GM23338 (cell line): Measurements from ENCODE around the gene DENND5B. TPM values are rescaled to one million over a fixed set of nuclear protein-coding genes. Genes with fewer than 3 reads are reported as not detected.

Experiments used
- ATAC-seq: fragments of 200-7000 bp; cut with Tn5 transposase; 3 replicates; pipeline ENCODE4 v1.9.1; 2020
- DNase-seq: peaks from one replicate; pipeline ENCODE4 v3.0.0-alpha.2; 2015; ENCODE audit warnings: low spot score
- H2AFZ ChIP-seq: fragments of 200-600 bp; sonication (generic); 2 replicates; pipeline ENCODE4 v1.8.0; 2016; ENCODE audit warnings: antibody characterized with exemption, mild to moderate bottlenecking, moderate library complexity
- H3F3A ChIP-seq: fragments of 200-600 bp; sonication (generic); replicated peaks from 2 replicates; pipeline ENCODE4 v1.8.0; 2017; ENCODE audit warnings: antibody characterized with exemption, mixed run types, low read depth
- H3K27ac ChIP-seq: fragments of 200-600 bp; sonication (generic); 2 replicates; pipeline ENCODE4 v1.6.1; 2016; ENCODE audit warnings: low read depth
- H3K27me3 ChIP-seq: fragments of 200-600 bp; sonication (generic); 2 replicates; pipeline ENCODE4 v1.8.0; 2016; ENCODE audit warnings: mild to moderate bottlenecking, mixed run types, moderate library complexity; ENCODE audit not compliant: insufficient read depth
- H3K36me3 ChIP-seq: fragments of 200-600 bp; sonication (generic); 2 replicates; pipeline ENCODE4 v1.8.0; 2016; ENCODE audit warnings: mild to moderate bottlenecking; ENCODE audit not compliant: insufficient read depth
- H3K4me1 ChIP-seq: fragments of 200-600 bp; sonication (generic); 2 replicates; pipeline ENCODE4 v1.8.0; 2016; ENCODE audit warnings: mild to moderate bottlenecking, moderate library complexity; ENCODE audit not compliant: insufficient read depth
- H3K4me2 ChIP-seq: fragments of 200-600 bp; sonication (generic); 2 replicates; pipeline ENCODE4 v1.7.1; 2017; ENCODE audit warnings: mixed run types
- H3K4me3 ChIP-seq: fragments of 200-600 bp; sonication (generic); 2 replicates; pipeline ENCODE4 v1.6.1; 2016; ENCODE audit warnings: mixed run types
- H3K79me2 ChIP-seq: fragments of 200-600 bp; sonication (generic); replicated peaks from 2 replicates; pipeline ENCODE4 v1.8.0; 2017; ENCODE audit warnings: mild to moderate bottlenecking; ENCODE audit not compliant: insufficient read depth
- H3K9me2 ChIP-seq: fragments of 200-600 bp; sonication (generic); 2 replicates; pipeline ENCODE4 v1.8.0; 2017; ENCODE audit not compliant: insufficient read depth
- H4K20me1 ChIP-seq: fragments of 200-600 bp; sonication (generic); replicated peaks from 2 replicates; pipeline ENCODE4 v1.8.0; 2017; ENCODE audit warnings: mild to moderate bottlenecking; ENCODE audit not compliant: insufficient read depth
- H3K27ac Mint-ChIP-seq: 2 replicates; pipeline ENCODE4 v1.8.0; 2020; ENCODE audit warnings: inconsistent platforms, mild to moderate bottlenecking, moderate library complexity, mixed read lengths
- H3K27me3 Mint-ChIP-seq: 3 replicates; pipeline ENCODE4 v1.8.0; 2022; ENCODE audit warnings: low read depth, mild to moderate bottlenecking, moderate library complexity, mixed read lengths, inconsistent platforms; ENCODE audit not compliant: insufficient read depth, poor library complexity
- H3K36me3 Mint-ChIP-seq: 3 replicates; pipeline ENCODE4 v1.8.0; 2021; ENCODE audit warnings: low read depth, mild to moderate bottlenecking, inconsistent platforms, moderate library complexity, mixed read lengths
- H3K4me1 Mint-ChIP-seq: 3 replicates; pipeline ENCODE4 v1.8.0; 2020; ENCODE audit warnings: mild to moderate bottlenecking, inconsistent platforms, mixed read lengths
- H3K4me3 Mint-ChIP-seq: 3 replicates; pipeline ENCODE4 v1.8.0; 2021; ENCODE audit warnings: moderate library complexity, mild to moderate bottlenecking, inconsistent platforms, mixed read lengths
- H3K9me3 Mint-ChIP-seq: 3 replicates; pipeline ENCODE4 v1.8.0; 2020; ENCODE audit warnings: moderate library complexity, mild to moderate bottlenecking, inconsistent platforms, mixed read lengths
- CREB1 ChIP-seq: fragments of 250-450 bp; sonication (Bioruptor Pico); IDR thresholded peaks from 2 replicates; pipeline ENCODE4 v1.5.0; 2020; ENCODE audit warnings: low read depth, mild to moderate bottlenecking, moderate library complexity
- EZH2 ChIP-seq: fragments of 200-600 bp; sonication (generic); IDR thresholded peaks from one replicate; pipeline ENCODE4 v1.8.0; 2017; ENCODE audit warnings: antibody characterized with exemption, mild to moderate bottlenecking, low read depth; ENCODE audit not compliant: unreplicated experiment
- EZH2phosphoT487 ChIP-seq: fragments of 200-600 bp; sonication (generic); IDR thresholded peaks from one replicate; pipeline ENCODE4 v1.8.1; 2018; ENCODE audit warnings: antibody characterized with exemption; ENCODE audit not compliant: unreplicated experiment
- JUNB ChIP-seq: IDR thresholded peaks from one replicate; pipeline ENCODE4 v1.6.1; 2016; ENCODE audit warnings: antibody characterized with exemption; ENCODE audit not compliant: unreplicated experiment
- NANOG ChIP-seq: IDR thresholded peaks from 2 replicates; pipeline ENCODE4 v1.6.1; 2016; ENCODE audit warnings: antibody characterized with exemption, borderline replicate concordance
- POLR2AphosphoS5 ChIP-seq: IDR thresholded peaks from 2 replicates; pipeline ENCODE4 v1.6.1; 2016; ENCODE audit warnings: antibody characterized with exemption, low read depth
- STAT1 ChIP-seq: IDR thresholded peaks from one replicate; pipeline ENCODE4 v1.6.1; 2016; ENCODE audit warnings: antibody characterized with exemption; ENCODE audit not compliant: unreplicated experiment
- ZNF114 ChIP-seq: fragments of 250-450 bp; sonication (Bioruptor Pico); IDR thresholded peaks from 2 replicates; pipeline ENCODE4 v1.5.0; 2020; ENCODE audit warnings: mild to moderate bottlenecking, moderate library complexity
- ZNF331 ChIP-seq: fragments of 250-450 bp; sonication (Bioruptor Pico); IDR thresholded peaks from 2 replicates; pipeline ENCODE4 v1.5.0; 2020; ENCODE audit warnings: low read depth, mild to moderate bottlenecking, moderate library complexity
- polyA plus RNA-seq: library from polyadenylated mRNA; unstranded; fragments of >200 nt; fragmentation: Nextera tagmentation; extraction: Ambion mirVana; gene quantifications from 2 replicates; pipeline ENCODE4 v1.2.1, GENCODE V29; 2016
- total RNA-seq: library from RNA; depleted of rRNA; stranded (reverse); fragments of >200 nt; shearing (Covaris generic); gene quantifications from 2 replicates; pipeline ENCODE4 v1.2.3, GENCODE V29; 2014
- TF ChIP-seq, protein P1 (sequence below), 2 experiments: fragments of 200-600 bp in 1 of 2; sonication (generic) in 1 of 2; conservative IDR thresholded peaks; 2 replicates each; pipeline versions ENCODE4 v1.5.1 to v1.6.1; 2016 to 2017; ENCODE audit warnings: antibody characterized with exemption in 2 of 2, low read depth in 2 of 2, mild to moderate bottlenecking in 2 of 2, moderate library complexity in 1 of 2
- TF ChIP-seq, protein P2 (sequence below): IDR thresholded peaks from 2 replicates; pipeline ENCODE4 v1.6.1; 2016; ENCODE audit warnings: antibody characterized with exemption
- TF ChIP-seq, protein P3 (sequence below): IDR thresholded peaks from one replicate; pipeline ENCODE4 v1.6.1; 2018; ENCODE audit warnings: antibody characterized with exemption; ENCODE audit not compliant: unreplicated experiment
- TF ChIP-seq, protein P4 (sequence below): fragments of 250-450 bp; sonication (Bioruptor Pico); IDR thresholded peaks from 2 replicates; pipeline ENCODE4 v1.5.0; 2020; ENCODE audit warnings: mild to moderate bottlenecking, moderate library complexity

The DENND5B gene
- total and polyA plus RNA-seq, 2 experiments from 2014 or later: 6.5 to 17.2 TPM

DNA sequence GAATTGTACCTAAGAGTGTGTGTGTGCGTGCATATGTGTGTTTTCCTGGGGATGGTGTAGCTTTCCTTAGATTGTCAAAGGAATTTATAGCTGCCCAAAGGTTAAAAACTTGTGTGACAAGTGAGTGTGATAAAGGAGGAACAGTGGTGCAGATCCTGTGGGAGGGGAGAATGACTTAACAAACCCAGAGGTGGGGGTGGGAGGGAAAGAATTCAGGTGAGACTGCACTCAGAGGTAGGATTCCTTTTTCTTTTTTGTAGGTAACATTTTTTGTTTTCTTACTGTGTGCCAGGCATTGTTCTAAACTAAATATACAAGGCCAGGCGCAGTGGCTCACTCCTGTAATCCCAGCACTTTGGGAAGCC is 219.7 kb downstream of the DENND5B start:
- peak; percentile 79 for DNase-seq
- peak overlapping the region; percentile 70 for H3K4me3 Mint-ChIP-seq
- no peaks in the 10 kb centered on the region; the same call in 2 of the 3 replicates for H3K9me3 Mint-ChIP-seq
- Histone ChIP-seq H3F3A (0 out of 2 replicates have a peak, but pooled peaks cover 4% of the 10 kb centered on the region), H3K79me2 (peaks cover 17% of the 10 kb centered on the region), H2AFZ (no peak overlapping the region), H3K4me1 (peaks cover 18% of the 10 kb centered on the region; the same call in 1 of the 2 replicates), H4K20me1 (no peaks in the 10 kb centered on the region), H3K27me3 (no peaks in the 10 kb centered on the region), H3K27ac (peak overlapping the region; percentile 99), H3K36me3 (no peaks in the 10 kb centered on the region), H3K4me3 (peak overlapping the region; percentile 45), H3K4me2 (peak overlapping the region; percentile 55), H3K9me2 (no peaks in the 10 kb centered on the region)
- H3K4me1 Mint-ChIP-seq: peaks cover 39% of the 10 kb centered on the region
- H3K36me3 Mint-ChIP-seq: peaks cover 3% of the 10 kb centered on the region; the same call in 2 of the 3 replicates
- peak; percentile 28 for ATAC-seq
- peaks cover 15% of the 10 kb centered on the region for H3K27me3 Mint-ChIP-seq
- H3K27ac Mint-ChIP-seq: peak overlapping the region; percentile 99
- TF ChIP-seq ZNF114 (no peak), EZH2phosphoT487 (no peak), NANOG (no peak), CREB1 (CRISPR knock-in tag) (no peak), ZNF331 (no peak), POLR2AphosphoS5 (no peak), STAT1 (no peak), EZH2 (no peak), JUNB (no peak)
- TF ChIP-seq, protein P1, sequence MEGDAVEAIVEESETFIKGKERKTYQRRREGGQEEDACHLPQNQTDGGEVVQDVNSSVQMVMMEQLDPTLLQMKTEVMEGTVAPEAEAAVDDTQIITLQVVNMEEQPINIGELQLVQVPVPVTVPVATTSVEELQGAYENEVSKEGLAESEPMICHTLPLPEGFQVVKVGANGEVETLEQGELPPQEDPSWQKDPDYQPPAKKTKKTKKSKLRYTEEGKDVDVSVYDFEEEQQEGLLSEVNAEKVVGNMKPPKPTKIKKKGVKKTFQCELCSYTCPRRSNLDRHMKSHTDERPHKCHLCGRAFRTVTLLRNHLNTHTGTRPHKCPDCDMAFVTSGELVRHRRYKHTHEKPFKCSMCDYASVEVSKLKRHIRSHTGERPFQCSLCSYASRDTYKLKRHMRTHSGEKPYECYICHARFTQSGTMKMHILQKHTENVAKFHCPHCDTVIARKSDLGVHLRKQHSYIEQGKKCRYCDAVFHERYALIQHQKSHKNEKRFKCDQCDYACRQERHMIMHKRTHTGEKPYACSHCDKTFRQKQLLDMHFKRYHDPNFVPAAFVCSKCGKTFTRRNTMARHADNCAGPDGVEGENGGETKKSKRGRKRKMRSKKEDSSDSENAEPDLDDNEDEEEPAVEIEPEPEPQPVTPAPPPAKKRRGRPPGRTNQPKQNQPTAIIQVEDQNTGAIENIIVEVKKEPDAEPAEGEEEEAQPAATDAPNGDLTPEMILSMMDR (conservative IDR thresholded peaks at IDR 0.05; ENCODE audit: low read depth in 2 of 2): no peak
- TF ChIP-seq, protein P2, sequence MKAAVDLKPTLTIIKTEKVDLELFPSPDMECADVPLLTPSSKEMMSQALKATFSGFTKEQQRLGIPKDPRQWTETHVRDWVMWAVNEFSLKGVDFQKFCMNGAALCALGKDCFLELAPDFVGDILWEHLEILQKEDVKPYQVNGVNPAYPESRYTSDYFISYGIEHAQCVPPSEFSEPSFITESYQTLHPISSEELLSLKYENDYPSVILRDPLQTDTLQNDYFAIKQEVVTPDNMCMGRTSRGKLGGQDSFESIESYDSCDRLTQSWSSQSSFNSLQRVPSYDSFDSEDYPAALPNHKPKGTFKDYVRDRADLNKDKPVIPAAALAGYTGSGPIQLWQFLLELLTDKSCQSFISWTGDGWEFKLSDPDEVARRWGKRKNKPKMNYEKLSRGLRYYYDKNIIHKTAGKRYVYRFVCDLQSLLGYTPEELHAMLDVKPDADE: no peak
- TF ChIP-seq, protein P3, sequence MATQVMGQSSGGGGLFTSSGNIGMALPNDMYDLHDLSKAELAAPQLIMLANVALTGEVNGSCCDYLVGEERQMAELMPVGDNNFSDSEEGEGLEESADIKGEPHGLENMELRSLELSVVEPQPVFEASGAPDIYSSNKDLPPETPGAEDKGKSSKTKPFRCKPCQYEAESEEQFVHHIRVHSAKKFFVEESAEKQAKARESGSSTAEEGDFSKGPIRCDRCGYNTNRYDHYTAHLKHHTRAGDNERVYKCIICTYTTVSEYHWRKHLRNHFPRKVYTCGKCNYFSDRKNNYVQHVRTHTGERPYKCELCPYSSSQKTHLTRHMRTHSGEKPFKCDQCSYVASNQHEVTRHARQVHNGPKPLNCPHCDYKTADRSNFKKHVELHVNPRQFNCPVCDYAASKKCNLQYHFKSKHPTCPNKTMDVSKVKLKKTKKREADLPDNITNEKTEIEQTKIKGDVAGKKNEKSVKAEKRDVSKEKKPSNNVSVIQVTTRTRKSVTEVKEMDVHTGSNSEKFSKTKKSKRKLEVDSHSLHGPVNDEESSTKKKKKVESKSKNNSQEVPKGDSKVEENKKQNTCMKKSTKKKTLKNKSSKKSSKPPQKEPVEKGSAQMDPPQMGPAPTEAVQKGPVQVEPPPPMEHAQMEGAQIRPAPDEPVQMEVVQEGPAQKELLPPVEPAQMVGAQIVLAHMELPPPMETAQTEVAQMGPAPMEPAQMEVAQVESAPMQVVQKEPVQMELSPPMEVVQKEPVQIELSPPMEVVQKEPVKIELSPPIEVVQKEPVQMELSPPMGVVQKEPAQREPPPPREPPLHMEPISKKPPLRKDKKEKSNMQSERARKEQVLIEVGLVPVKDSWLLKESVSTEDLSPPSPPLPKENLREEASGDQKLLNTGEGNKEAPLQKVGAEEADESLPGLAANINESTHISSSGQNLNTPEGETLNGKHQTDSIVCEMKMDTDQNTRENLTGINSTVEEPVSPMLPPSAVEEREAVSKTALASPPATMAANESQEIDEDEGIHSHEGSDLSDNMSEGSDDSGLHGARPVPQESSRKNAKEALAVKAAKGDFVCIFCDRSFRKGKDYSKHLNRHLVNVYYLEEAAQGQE: no peak
- TF ChIP-seq, protein P4, sequence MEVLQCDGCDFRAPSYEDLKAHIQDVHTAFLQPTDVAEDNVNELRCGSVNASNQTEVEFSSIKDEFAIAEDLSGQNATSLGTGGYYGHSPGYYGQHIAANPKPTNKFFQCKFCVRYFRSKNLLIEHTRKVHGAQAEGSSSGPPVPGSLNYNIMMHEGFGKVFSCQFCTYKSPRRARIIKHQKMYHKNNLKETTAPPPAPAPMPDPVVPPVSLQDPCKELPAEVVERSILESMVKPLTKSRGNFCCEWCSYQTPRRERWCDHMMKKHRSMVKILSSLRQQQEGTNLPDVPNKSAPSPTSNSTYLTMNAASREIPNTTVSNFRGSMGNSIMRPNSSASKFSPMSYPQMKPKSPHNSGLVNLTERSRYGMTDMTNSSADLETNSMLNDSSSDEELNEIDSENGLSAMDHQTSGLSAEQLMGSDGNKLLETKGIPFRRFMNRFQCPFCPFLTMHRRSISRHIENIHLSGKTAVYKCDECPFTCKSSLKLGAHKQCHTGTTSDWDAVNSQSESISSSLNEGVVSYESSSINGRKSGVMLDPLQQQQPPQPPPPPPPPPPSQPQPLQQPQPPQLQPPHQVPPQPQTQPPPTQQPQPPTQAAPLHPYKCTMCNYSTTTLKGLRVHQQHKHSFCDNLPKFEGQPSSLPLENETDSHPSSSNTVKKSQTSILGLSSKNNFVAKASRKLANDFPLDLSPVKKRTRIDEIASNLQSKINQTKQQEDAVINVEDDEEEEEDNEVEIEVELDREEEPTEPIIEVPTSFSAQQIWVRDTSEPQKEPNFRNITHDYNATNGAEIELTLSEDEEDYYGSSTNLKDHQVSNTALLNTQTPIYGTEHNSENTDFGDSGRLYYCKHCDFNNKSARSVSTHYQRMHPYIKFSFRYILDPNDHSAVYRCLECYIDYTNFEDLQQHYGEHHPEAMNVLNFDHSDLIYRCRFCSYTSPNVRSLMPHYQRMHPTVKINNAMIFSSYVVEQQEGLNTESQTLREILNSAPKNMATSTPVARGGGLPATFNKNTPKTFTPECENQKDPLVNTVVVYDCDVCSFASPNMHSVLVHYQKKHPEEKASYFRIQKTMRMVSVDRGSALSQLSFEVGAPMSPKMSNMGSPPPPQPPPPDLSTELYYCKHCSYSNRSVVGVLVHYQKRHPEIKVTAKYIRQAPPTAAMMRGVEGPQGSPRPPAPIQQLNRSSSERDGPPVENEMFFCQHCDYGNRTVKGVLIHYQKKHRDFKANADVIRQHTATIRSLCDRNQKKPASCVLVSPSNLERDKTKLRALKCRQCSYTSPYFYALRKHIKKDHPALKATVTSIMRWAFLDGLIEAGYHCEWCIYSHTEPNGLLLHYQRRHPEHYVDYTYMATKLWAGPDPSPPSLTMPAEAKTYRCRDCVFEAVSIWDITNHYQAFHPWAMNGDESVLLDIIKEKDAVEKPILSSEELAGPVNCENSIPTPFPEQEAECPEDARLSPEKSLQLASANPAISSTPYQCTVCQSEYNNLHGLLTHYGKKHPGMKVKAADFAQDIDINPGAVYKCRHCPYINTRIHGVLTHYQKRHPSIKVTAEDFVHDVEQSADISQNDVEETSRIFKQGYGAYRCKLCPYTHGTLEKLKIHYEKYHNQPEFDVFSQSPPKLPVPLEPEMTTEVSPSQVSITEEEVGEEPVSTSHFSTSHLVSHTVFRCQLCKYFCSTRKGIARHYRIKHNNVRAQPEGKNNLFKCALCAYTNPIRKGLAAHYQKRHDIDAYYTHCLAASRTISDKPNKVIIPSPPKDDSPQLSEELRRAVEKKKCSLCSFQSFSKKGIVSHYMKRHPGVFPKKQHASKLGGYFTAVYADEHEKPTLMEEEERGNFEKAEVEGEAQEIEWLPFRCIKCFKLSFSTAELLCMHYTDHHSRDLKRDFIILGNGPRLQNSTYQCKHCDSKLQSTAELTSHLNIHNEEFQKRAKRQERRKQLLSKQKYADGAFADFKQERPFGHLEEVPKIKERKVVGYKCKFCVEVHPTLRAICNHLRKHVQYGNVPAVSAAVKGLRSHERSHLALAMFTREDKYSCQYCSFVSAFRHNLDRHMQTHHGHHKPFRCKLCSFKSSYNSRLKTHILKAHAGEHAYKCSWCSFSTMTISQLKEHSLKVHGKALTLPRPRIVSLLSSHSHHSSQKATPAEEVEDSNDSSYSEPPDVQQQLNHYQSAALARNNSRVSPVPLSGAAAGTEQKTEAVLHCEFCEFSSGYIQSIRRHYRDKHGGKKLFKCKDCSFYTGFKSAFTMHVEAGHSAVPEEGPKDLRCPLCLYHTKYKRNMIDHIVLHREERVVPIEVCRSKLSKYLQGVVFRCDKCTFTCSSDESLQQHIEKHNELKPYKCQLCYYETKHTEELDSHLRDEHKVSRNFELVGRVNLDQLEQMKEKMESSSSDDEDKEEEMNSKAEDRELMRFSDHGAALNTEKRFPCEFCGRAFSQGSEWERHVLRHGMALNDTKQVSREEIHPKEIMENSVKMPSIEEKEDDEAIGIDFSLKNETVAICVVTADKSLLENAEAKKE (CRISPR knock-in tag): no peak
